Urinary bladder (tissue), 4 donors: Measurements from ENCODE around the gene OR10A3. TPM values are rescaled to one million over a fixed set of nuclear protein-coding genes. Genes with fewer than 3 reads are reported as not detected.
A peak's percentile ranks its signal among the peaks of the same experiment; 100 is the strongest.
"Not testable (repeated sequence)": the region's sequence is repeated elsewhere in the genome, so short reads cannot be mapped to it uniquely, and the experiment has no call there.

Source experiments
- DNase-seq: peaks from one replicate; pipeline ENCODE4 v3.0.0-alpha.2; 2015; ENCODE audit errors: extremely low spot score
- H3K27ac ChIP-seq: one replicate; pipeline ENCODE4 v1.5.1; 2013; ENCODE audit warnings: low read depth, mild to moderate bottlenecking, moderate library complexity
- H3K36me3 ChIP-seq: one replicate; pipeline ENCODE4 v1.6.1; 2013; ENCODE audit warnings: mild to moderate bottlenecking, moderate library complexity; ENCODE audit not compliant: insufficient read depth
- H3K4me1 ChIP-seq: one replicate; pipeline ENCODE4 v1.6.1; 2013; ENCODE audit warnings: mild to moderate bottlenecking, moderate library complexity; ENCODE audit not compliant: insufficient read depth
- H3K4me3 ChIP-seq: one replicate; pipeline ENCODE4 v1.5.1; 2013; ENCODE audit warnings: low read depth, low read length
- WGBS: extraction: QIAGEN DNeasy Blood & Tissue Kit; methylation state at CpG from one replicate; pipeline ENCODE4 v1.1.7; 2013; 5-methylcytosine and 5-hydroxymethylcytosine counted together
- polyA plus RNA-seq: library from polyadenylated mRNA; stranded (reverse); fragments of 200-250 nt; gene quantifications from one replicate; pipeline ENCODE4 v1.2.3, GENCODE V29; 2013
- total RNA-seq: library from RNA; depleted of rRNA; stranded (reverse); fragments of >200 nt; gene quantifications from one replicate; pipeline ENCODE4 v1.2.3, GENCODE V29; 2014
- donor health status: healthy with polysubstance abuse.
- donor health status: healthy.

Gene OR10A3, protein sequence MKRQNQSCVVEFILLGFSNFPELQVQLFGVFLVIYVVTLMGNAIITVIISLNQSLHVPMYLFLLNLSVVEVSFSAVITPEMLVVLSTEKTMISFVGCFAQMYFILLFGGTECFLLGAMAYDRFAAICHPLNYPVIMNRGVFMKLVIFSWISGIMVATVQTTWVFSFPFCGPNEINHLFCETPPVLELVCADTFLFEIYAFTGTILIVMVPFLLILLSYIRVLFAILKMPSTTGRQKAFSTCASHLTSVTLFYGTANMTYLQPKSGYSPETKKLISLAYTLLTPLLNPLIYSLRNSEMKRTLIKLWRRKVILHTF
- total RNA-seq (not detected), polyA plus RNA-seq (not detected)

DNA sequence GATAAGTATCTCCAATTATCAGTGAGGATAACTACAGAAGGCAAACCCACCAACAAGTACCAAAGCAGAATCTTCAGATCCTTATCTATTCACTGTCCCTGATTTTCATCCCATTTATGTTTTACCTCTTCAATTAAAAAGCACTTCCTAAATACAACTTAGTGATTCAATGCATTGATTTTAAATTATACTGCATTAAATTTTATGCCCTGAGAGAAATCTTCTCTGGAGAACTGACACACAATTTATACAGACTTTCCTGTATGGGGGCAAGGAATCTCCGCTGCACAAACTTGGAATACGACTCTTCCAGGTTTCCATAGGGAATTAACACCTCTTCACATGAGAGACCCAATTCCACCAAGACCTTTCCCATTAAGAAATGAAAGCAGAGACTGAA is at the start of gene OR10A3:
Gene OR10A3, minus strand, starts transcription at position 101 of the 400 bp plus-strand sequence. CDS start 2,188 bp downstream, outside the sequence.
- H3K36me3 ChIP-seq = no peaks in the 10 kb centered on the region
- no peaks in the 10 kb centered on the region for H3K4me1 ChIP-seq
- no peak within 1 kb of the TSS for H3K27ac ChIP-seq
- no peak for DNase-seq
- 89% methylated on average over 2 of the region's 2 CpGs for WGBS
- H3K4me3 ChIP-seq = no peak within 1 kb of the TSS

DNA sequence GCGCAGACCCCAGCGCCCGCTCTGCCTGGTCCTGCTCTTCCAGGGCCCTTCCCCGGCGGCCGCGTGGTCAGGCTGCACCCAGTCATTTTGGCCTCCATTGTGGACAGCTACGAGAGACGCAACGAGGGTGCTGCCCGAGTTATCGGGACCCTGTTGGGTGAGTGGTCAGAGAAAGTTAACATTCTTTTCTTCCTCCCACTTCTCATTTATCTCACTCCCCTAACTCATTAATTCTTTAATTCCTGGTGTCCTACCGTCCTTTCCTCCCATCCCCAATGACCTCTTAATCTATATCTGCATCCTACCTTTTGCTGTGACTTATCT is 46.0 kb upstream of the OR10A3 start:
- 3% methylated on average over 9 of the region's 13 CpGs for WGBS
- H3K4me1 ChIP-seq, DNase-seq, H3K36me3 ChIP-seq, H3K27ac ChIP-seq: not testable (repeated sequence)
- H3K4me3 ChIP-seq = peak overlapping the region; percentile 74

DNA sequence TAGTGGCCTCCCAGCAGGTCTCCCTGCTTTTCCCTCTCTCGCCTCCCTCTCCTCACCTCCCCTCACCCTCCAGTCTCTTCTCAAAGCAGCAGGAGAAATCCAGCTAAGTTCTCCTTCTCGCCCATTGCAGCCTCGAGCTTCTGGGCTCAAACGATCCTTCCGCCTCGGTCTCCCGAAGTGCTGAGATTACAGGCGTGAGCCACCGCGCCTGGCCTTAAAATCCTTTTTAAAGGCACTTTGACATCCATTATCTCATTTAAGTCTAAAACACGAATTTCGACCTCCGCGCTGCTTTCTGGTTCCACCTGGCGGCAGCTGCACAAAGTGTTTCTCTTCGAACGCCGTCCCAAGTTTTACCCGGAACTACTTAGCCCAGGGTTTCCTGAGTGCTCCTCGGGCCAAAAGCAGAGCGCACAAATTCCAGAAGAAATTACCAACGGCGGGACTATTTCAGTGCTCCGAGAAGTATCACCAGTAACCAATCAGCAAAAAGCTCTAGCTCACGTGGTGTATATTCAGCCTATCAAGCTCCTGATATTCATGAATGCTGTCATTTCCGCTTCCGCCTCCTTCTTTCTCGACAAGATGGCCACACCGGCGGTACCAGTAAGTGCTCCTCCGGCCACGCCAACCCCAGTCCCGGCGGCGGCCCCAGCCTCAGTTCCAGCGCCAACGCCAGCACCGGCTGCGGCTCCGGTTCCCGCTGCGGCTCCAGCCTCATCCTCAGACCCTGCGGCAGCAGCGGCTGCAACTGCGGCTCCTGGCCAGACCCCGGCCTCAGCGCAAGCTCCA is 45.5 kb upstream of the OR10A3 start, which contains the start of gene EIF3F:
Gene EIF3F, plus strand, starts transcription at position 570 of the 792 bp plus-strand sequence. Its CDS starts 16 bp downstream, at position 586.
- Histone ChIP-seq H3K27ac (peak within 1 kb of the TSS; percentile 56), H3K4me1 (no peaks in the 10 kb centered on the region), H3K4me3 (peak within 1 kb of the TSS; percentile 74), H3K36me3 (no peaks in the 10 kb centered on the region)
- peak; percentile 98 for DNase-seq
- 1% methylated on average over 47 of the region's 47 CpGs for WGBS

DNA sequence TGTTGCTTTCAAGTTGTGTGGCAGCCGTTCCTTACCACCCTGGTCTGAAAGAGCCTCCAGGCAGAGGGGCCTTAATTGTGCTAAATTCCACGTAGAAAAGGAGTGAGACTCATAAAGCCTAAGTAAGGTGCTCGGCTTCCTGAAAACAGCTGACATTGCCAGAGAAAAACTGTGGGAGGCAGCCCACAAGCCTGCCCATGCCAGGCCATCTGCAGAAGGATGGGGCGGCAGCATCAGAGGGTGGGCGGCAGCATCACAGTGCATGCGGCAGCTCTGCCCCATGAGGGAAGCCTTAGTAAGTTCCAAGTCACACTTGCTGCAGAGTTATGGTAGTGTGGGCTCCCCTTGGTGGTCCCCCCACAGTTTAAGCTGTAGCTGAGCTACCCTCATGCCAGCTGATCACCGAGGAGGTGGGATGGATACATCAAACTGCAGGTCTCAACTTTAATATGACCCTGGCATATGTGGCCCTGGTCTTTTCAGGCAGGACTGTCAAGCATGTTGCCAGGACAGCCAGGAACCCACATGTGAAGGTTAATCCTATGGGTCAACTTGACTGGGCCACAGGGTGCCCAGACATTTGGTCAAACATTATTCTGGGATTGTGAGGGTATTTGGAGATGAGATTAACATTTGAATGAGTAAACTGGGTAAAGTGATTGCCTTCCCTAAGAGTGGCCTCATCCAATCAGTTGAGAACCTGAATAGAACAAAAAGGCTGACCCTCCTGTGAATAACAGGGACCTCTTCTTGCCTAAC is 42.5 kb upstream of the OR10A3 start:
- DNase-seq = no peak
- 83% methylated on average over 7 of the region's 7 CpGs for WGBS

DNA sequence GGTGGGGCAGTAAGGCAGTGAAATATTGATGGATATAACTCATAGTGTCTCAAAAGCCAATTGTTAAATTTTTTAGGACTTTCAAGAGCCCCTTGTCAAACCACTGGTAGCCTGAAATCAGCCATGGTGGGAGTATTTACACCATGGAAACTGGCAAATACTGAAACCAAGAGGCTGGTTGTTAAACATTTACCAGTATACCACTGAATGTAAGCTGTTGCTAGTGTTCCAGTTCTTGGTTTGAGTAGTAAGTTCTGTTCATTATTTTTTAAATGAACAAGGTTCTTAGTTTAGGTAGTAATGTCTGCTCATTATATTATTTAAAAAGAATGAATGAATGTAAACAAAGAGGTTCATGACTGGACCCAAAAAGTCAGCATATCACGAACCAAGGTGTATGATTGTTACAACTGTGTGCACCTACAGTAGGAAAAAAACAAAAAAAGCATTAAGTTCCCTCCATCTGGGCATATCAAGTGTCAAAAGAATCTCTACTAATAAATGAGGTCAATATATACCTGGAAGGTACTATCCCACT is 41.1 kb upstream of the OR10A3 start:
- 71% methylated on average over 1 of the region's 1 CpG for WGBS

More for the DNA sequence above, 42.5 kb upstream of the OR10A3 start:
- H3K27ac ChIP-seq = no peak overlapping the region
- no peaks in the 10 kb centered on the region for H3K36me3 ChIP-seq
- no peaks in the 10 kb centered on the region for H3K4me1 ChIP-seq
- H3K4me3 ChIP-seq = no peak overlapping the region

DNA sequence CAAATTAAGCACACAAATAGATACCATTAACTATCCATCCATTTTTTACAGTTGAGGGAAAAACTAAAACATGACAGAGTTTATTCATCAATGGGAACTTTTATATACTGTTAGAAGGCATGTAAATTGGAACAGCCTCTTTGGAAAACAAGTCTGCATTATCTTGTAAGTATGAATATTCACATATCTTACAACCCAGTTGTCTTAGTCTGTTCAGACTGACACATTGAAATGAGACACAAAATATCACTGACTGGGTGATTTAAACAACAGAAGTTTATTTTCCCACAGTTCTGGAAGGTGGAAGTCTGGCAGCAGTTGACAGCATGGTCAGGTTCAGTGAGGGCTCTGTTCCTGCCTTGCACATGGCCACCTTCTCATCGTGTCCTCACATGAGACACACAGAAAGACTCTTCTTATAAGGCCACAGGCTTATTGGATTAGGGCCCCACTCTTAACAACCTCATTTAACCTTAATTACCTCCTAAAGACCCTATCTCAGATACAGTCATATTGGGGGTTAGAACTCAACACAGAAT is 40.2 kb upstream of the OR10A3 start:
- Histone ChIP-seq H3K36me3 (no peaks in the 10 kb centered on the region), H3K27ac (no peak overlapping the region), H3K4me1 (no peaks in the 10 kb centered on the region), H3K4me3 (no peak overlapping the region)
- no peak for DNase-seq
- WGBS = 55% methylated on average over 1 of the region's 1 CpG

More for the DNA sequence above, 41.1 kb upstream of the OR10A3 start:
- H3K4me3 ChIP-seq = no peak overlapping the region
- H3K4me1 ChIP-seq = no peaks in the 10 kb centered on the region
- no peaks in the 10 kb centered on the region for H3K36me3 ChIP-seq
- DNase-seq = no peak
- no peak overlapping the region for H3K27ac ChIP-seq

DNA sequence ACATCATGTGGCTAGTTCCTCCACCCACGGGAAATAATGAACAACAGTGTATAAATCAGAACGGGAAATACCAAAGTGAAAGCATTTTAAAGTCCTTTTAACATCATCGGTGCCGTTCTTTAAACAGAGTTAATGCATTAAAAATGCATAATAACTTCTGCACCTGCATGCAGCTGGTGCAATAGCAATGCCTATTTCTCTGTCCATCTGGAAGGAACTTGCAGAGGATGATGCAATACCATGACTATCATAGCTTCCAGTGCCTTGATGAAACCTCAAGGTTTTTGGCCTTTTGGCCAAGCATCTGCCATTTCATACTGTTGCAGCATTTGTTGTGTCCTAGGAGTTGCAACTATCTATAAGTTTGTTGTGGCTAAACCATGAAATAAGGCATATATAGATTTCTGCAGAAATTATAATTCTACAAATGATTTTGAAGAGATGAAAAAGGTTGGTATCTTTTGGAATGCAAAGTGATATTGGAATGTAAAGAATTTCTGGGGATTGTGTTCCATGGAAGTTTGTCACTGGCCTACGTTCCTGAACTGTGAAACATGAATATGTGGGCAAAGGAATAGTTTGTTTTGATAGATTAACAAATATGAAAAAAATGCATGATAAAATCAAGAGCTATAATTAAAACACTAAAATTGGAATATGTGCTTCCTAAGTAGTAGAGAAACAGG is 35.9 kb upstream of the OR10A3 start:
- Histone ChIP-seq H3K4me1 (no peaks in the 10 kb centered on the region), H3K36me3 (no peaks in the 10 kb centered on the region), H3K4me3 (no peak overlapping the region), H3K27ac (no peak overlapping the region)
- whole genome bisulfite sequencing = 55% methylated on average over 5 of the region's 5 CpGs
- DNase-seq = no peak

DNA sequence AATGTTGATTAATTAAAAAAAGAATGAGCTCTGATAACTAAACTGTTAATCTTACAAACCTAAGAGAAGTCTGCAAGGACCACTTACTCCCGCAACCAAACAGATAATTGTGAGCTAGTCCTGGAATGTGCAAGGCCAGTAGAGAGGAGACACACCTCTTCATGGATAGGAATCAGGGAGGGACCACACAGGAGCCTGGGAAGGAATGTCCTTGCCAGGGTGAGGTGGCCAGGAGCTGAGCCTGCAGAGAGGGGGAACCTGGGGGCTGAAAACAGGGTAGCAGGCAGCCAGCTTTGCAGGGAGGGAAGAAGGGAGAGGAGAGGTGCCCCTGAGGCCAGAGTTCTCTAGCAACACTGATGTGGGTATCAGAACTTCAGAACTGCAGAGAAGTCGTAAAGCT is 33.2 kb upstream of the OR10A3 start:
- no peaks in the 10 kb centered on the region for H3K4me1 ChIP-seq
- no peak overlapping the region for H3K4me3 ChIP-seq
- H3K27ac ChIP-seq = no peak overlapping the region
- H3K36me3 ChIP-seq = no peaks in the 10 kb centered on the region
- no peak for DNase-seq
- WGBS = 73% methylated on average over 2 of the region's 2 CpGs

DNA sequence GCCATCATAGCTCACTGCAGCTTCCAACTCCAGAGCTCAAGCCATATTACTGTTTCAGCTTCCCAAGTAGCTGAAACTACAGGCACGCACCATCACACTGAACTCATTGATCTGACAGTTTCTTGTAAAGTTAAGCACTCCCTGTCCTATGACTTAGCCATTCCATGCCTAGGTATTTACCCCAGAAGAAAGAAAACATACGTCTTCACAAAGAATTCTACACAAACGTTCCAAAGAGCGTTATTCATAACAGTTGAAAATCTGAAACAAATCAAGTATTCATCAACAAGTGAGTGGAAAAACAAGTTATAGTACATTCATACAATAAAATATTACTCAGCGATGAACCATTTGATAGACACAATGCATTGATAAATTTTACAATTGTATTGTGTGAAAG is 31.5 kb upstream of the OR10A3 start:
- Histone ChIP-seq H3K27ac (no peak overlapping the region), H3K36me3 (no peaks in the 10 kb centered on the region), H3K4me3 (no peak overlapping the region), H3K4me1 (no peaks in the 10 kb centered on the region)
- no peak for DNase-seq
- WGBS = 76% methylated on average over 5 of the region's 5 CpGs

DNA sequence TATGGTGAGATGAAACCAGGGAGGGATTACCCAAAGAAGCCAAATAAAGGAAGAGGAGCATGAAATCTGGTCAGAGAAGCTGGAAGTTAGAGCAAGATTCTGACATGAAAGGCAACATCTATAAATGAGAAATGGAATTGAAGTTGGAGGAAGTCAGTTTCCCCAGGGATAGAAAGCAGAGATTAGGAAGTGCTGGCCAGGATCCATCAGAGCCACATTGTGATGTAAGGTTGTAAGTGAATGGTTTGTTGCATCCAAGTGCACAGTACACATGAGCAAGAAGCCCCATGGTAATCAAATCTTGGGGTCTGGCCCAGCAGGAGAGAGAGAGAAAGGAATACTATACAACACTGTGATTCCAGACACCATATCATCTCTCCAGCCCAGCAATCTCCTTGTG is 30.3 kb upstream of the OR10A3 start:
- H3K4me3 ChIP-seq = no peak overlapping the region
- H3K27ac ChIP-seq = no peak overlapping the region
- H3K36me3 ChIP-seq = no peaks in the 10 kb centered on the region
- H3K4me1 ChIP-seq = no peaks in the 10 kb centered on the region
- DNase-seq = no peak

DNA sequence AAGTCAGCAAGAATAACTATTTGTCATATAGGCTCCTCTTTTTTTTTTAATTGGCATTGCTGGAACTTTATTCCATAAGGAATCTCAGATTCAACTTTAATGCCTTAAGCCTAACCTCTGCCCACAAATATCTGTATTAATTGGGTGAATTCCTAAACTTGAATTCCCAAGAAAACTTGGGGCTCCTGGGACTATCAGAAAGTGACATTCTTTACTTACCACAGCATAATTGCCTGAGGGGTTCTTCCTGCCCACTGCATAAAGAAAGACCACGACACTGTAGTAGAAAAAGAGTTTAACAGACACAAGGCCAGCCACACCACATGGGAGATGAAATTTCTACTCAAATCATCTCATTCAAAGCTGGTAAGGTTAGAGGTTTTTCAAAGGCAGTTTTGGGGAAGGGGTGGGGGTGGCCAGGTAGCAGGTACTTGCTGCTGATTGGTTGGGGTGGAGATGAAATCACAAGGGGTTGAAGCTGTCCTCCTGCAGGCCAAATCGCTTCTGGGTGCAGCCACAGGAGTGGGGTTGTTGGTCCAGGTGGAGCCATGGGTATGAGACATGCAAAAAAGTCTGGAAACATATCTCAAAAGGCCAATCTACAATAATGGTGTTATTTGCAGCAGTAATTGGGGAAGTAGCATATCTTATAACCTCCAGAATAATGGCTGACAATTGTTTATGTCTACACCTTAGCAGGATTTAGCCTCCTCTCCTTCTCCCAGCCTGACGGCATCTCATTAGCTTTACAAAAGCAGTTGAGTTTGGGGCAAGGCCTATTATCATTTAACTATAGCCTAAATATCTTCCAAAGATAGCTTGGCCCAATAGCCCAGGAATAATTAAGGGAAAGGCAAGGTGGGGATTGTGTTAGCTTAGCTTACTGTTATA is 28.5 kb upstream of the OR10A3 start:
- no peak for DNase-seq
- 53% methylated on average over 3 of the region's 3 CpGs for WGBS
- H3K36me3 ChIP-seq = no peaks in the 10 kb centered on the region
- no peak overlapping the region for H3K27ac ChIP-seq
- H3K4me3 ChIP-seq = no peak overlapping the region
- no peaks in the 10 kb centered on the region for H3K4me1 ChIP-seq

DNA sequence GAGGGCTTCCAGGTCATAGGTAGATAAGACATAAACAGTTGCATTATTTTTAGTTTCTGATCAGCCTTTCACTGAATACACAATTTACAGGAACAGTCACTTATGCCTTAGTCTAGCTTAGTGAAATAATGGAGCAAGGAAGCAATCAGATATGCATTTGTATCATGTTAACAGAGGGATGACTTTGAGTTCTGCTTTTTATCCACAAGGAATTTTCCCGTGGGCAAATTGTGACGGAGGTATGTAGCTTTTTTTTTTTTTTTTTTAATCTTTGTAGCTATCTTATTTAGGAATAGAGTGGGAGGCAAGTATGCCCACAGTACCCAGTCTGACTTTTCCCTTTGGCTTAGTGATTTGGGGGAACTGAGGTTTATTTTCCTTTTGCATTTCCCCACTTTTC is 27.2 kb upstream of the OR10A3 start:
- no peak for DNase-seq
- H3K4me3 ChIP-seq = no peak overlapping the region
- no peak overlapping the region for H3K27ac ChIP-seq
- no peaks in the 10 kb centered on the region for H3K36me3 ChIP-seq
- 33% methylated on average over 2 of the region's 2 CpGs for WGBS
- H3K4me1 ChIP-seq = no peaks in the 10 kb centered on the region
